ENCODE measurements around the gene ZNF556.

ZNF556 gene

DNA sequence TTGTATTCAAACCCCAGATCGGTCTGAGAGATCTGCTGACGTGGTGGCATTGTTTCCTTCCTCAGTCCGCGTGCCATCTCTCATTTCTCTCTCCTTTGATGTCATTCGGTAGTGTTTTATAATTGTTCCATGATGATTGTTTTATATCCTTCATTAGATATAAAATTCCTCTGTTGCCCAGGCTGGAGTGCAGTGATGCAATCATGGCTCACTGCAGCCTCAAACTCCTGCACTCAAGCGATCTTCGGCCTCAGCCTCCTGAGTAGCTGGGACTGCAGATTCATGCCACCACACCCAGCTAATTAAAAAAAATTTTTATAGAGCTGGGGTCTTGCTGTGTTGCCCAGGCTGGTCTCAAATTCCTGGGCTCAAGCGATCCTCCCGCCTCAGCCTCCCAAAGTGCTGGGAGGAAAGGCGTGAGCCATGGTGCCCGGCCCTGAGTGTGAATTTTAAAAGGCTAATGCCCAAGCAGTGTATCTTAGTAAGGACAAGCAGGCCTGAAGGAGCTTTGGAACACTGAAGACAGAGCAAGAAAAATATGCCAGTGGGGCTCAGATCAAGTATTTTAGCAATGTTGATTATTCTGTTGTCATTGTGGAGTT is 38.9 kb downstream of the ZNF556 start:
- Histone ChIP-seq H3K9me3 (ENCODE audit: severe bottlenecking) (no peaks in the 10 kb centered on the region), H3K27ac (no peak overlapping the region)

GRCh38 chr19:2906631-2907195 is 39.6 kb downstream of the ZNF556 start:
- Histone ChIP-seq H3K27me3 (ENCODE audit: insufficient read depth, low read depth, severe bottlenecking) (no peaks in the 10 kb centered on the region), H3K9me3 (ENCODE audit: severe bottlenecking) (no peaks in the 10 kb centered on the region), H3K27ac (no peak overlapping the region), H3K36me3 (no peaks in the 10 kb centered on the region), H3K4me3 (ENCODE audit: low read depth, low read length) (no peak overlapping the region)
- TF ChIP-seq, protein P1, sequence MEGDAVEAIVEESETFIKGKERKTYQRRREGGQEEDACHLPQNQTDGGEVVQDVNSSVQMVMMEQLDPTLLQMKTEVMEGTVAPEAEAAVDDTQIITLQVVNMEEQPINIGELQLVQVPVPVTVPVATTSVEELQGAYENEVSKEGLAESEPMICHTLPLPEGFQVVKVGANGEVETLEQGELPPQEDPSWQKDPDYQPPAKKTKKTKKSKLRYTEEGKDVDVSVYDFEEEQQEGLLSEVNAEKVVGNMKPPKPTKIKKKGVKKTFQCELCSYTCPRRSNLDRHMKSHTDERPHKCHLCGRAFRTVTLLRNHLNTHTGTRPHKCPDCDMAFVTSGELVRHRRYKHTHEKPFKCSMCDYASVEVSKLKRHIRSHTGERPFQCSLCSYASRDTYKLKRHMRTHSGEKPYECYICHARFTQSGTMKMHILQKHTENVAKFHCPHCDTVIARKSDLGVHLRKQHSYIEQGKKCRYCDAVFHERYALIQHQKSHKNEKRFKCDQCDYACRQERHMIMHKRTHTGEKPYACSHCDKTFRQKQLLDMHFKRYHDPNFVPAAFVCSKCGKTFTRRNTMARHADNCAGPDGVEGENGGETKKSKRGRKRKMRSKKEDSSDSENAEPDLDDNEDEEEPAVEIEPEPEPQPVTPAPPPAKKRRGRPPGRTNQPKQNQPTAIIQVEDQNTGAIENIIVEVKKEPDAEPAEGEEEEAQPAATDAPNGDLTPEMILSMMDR (IDR thresholded peaks at IDR 0.05; ENCODE audit: low read depth, low read length): no peak
- no peak for DNase-seq

More for the DNA sequence above, 38.9 kb downstream of the ZNF556 start:
- H3K4me3 ChIP-seq (ENCODE audit: low read depth, low read length): no peak overlapping the region
- H3K27me3 ChIP-seq (ENCODE audit: insufficient read depth, low read depth, severe bottlenecking): no peaks in the 10 kb centered on the region
- DNase-seq: no peak
- TF ChIP-seq, protein P1 (IDR thresholded peaks at IDR 0.05; ENCODE audit: low read depth, low read length): no peak
- no peaks in the 10 kb centered on the region for H3K36me3 ChIP-seq

DNA sequence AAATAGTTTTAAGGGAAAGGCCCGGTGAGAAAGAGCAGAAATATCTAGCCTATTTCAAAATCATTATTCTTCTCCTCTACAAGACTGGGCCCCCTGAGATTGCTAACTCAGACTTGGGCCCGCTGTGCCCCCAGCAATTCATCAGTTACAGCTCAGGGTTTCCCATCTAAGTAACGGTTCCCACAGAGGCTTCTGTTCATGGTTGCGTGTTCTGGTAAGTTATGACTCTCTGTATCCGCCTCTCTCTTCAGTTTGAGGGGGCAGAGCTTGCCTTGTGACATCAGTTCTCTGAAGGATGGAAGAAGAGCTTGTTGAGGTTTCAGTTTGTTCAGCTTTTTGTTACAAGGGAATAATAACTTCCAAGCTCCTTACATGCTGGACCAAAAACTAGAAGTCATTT is 45.2 kb downstream of the ZNF556 start:
- H3K36me3 ChIP-seq: peaks cover 21% of the 10 kb centered on the region
- H3K27ac ChIP-seq: no peak overlapping the region
- no peaks in the 10 kb centered on the region for H3K27me3 ChIP-seq (ENCODE audit: insufficient read depth, low read depth, severe bottlenecking)
- DNase-seq: no peak
- H3K4me3 ChIP-seq (ENCODE audit: low read depth, low read length): no peak overlapping the region
- TF ChIP-seq, protein P1 (IDR thresholded peaks at IDR 0.05; ENCODE audit: low read depth, low read length): no peak
- H3K9me3 ChIP-seq (ENCODE audit: severe bottlenecking): no peaks in the 10 kb centered on the region

- DNase-seq: no peak
- Histone ChIP-seq H3K36me3 (peaks cover 45% of the 10 kb centered on the region), H3K27me3 (ENCODE audit: insufficient read depth, low read depth, severe bottlenecking) (no peaks in the 10 kb centered on the region)
These were observed 50.4 kb downstream of the ZNF556 start for GRCh38 chr19:2917275-2918184.

DNA sequence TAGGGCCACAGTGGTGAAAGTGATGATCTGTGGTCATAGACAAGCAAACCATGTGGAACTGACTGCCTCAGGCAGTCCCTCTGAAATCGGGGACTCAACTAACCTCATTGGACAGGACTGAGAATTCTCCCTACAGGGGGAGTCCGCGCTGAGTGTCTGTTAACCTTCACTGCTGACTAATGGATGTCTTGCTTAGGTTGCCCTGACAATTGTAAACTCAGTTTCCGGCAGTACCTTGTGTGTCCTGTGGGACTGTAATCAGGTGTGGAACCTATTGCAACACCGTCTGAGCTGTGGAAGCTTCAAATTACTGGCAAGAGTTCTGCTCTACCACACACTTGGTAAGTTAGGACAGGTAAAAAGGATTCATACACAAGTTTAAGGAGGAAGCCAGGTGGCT is 55.9 kb downstream of the ZNF556 start:
- Histone ChIP-seq H3K27me3 (ENCODE audit: insufficient read depth, low read depth, severe bottlenecking) (no peaks in the 10 kb centered on the region), H3K4me3 (ENCODE audit: low read depth, low read length) (no peak overlapping the region), H3K9me3 (ENCODE audit: severe bottlenecking) (no peaks in the 10 kb centered on the region), H3K36me3 (peaks cover 18% of the 10 kb centered on the region), H3K27ac (no peak overlapping the region)
- TF ChIP-seq, protein P1 (IDR thresholded peaks at IDR 0.05; ENCODE audit: low read depth, low read length): no peak
- no peak for DNase-seq

More at GRCh38 chr19:2917275-2918184, 50.4 kb downstream of the ZNF556 start:
- no peak overlapping the region for H3K4me3 ChIP-seq (ENCODE audit: low read depth, low read length)
- no peaks in the 10 kb centered on the region for H3K9me3 ChIP-seq (ENCODE audit: severe bottlenecking)
- TF ChIP-seq, protein P1 (IDR thresholded peaks at IDR 0.05; ENCODE audit: low read depth, low read length): no peak
- no peak overlapping the region for H3K27ac ChIP-seq
